Measurements from ENCODE around the gene SSH2. TPM values are rescaled to one million over a fixed set of nuclear protein-coding genes. Genes with fewer than 3 reads are reported as not detected.

Gene SSH2
- total RNA-seq, 1 experiment from 2014 or later: 45.1 TPM

DNA sequence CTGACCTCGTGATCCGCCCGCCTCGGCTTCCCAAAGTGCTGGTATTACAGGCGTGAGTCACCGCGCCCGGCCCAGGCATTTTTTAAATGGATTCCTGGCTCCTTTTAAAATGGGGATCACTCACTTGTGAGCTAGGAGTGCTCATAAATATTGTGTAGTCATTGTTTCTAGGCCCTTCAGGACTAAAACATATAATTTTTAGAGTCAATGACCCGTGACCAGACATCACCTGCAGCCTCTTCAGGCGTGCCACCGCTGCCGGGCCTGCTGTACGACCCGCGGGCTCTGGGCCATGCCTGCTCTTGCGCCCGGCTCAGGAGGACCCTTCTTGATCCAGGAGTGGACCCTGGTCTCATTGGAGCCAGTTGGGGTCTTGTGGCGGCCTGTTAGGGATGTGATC, 42.2 kb upstream of the SSH2 start:
- no peak overlapping the region for H3K27ac ChIP-seq
- no peaks in the 10 kb centered on the region for H3K4me1 ChIP-seq (replicated peaks; ENCODE audit: insufficient read depth)
- no TSS peak for BruUV-seq (replicated peaks)
- no peak for DNase-seq
- no peak overlapping the region for H2AFZ ChIP-seq
- no peaks in the 10 kb centered on the region for H3K27me3 ChIP-seq (ENCODE audit: insufficient read depth, low read depth)
- H4K20me1 ChIP-seq (ENCODE audit: insufficient read depth): no peaks in the 10 kb centered on the region
- ChIA-PET POLR2A (ENCODE audit: unreplicated experiment) (no interaction called here), CTCF (no interaction called here)
- no peaks in the 10 kb centered on the region for H3K36me3 ChIP-seq (ENCODE audit: low read depth)
- intact Hi-C loops (cut with micrococcal nuclease; ENCODE audit: unreplicated experiment): no loop called here
- H3K4me3 ChIP-seq: no peak overlapping the region
- no peak overlapping the region for H3K4me2 ChIP-seq
- H3K9me2 ChIP-seq (ENCODE audit: insufficient read depth): no peaks in the 10 kb centered on the region
- H3K79me2 ChIP-seq (ENCODE audit: low read depth): no peaks in the 10 kb centered on the region
- no peaks in the 10 kb centered on the region for H3K9me3 ChIP-seq (ENCODE audit: insufficient read depth, low read depth)
- no peak for TF ChIP-seq CTCF (conservative IDR thresholded peaks at IDR 0.05)
- TF ChIP-seq EZH2 (IDR thresholded peaks at IDR 0.05; ENCODE audit: low read depth): no peak
- no peaks in the 10 kb centered on the region for H3F3A ChIP-seq (ENCODE audit: insufficient read depth, low read depth)

GRCh38 chr17:29968271-29968670, 38.2 kb upstream of the SSH2 start:
- intact Hi-C loops (cut with micrococcal nuclease; ENCODE audit: unreplicated experiment): no loop called here
- CTCF ChIA-PET: no interaction called here
- H4K20me1 ChIP-seq (ENCODE audit: insufficient read depth): no peaks in the 10 kb centered on the region
- no peaks in the 10 kb centered on the region for H3K4me1 ChIP-seq (replicated peaks; ENCODE audit: insufficient read depth)
- H3K4me2 ChIP-seq: no peak overlapping the region
- H3F3A ChIP-seq (ENCODE audit: insufficient read depth, low read depth): no peaks in the 10 kb centered on the region
- no peak overlapping the region for H2AFZ ChIP-seq
- H3K27ac ChIP-seq: no peak overlapping the region
- H3K9me2 ChIP-seq (ENCODE audit: insufficient read depth): no peaks in the 10 kb centered on the region; the same call in 1 of the 2 replicates
- BruUV-seq (replicated peaks): no TSS peak
- no peak for DNase-seq
- H3K9me3 ChIP-seq (ENCODE audit: insufficient read depth, low read depth): no peaks in the 10 kb centered on the region
- H3K27me3 ChIP-seq (ENCODE audit: insufficient read depth, low read depth): no peaks in the 10 kb centered on the region
- no peaks in the 10 kb centered on the region for H3K79me2 ChIP-seq (ENCODE audit: low read depth)
- H3K4me3 ChIP-seq: no peak overlapping the region
- POLR2A ChIA-PET (ENCODE audit: unreplicated experiment): interaction anchor here (0.6 kb wide), 1 partner anchor 145 kb away, joined by 4 read pairs; no protein-coding TSS in a partner anchor
- H3K36me3 ChIP-seq (ENCODE audit: low read depth): no peaks in the 10 kb centered on the region
- TF ChIP-seq EZH2 (IDR thresholded peaks at IDR 0.05; ENCODE audit: low read depth): no peak
- no peak for TF ChIP-seq CTCF (conservative IDR thresholded peaks at IDR 0.05)

GRCh38 chr17:29962656-29963055, 32.6 kb upstream of the SSH2 start:
- ChIA-PET POLR2A (ENCODE audit: unreplicated experiment) (no interaction called here), CTCF (no interaction called here)
- TF ChIP-seq EZH2 (IDR thresholded peaks at IDR 0.05; ENCODE audit: low read depth) (no peak), CTCF (conservative IDR thresholded peaks at IDR 0.05) (no peak)
- no peaks in the 10 kb centered on the region; the same call in 1 of the 2 replicates for H3K9me2 ChIP-seq (ENCODE audit: insufficient read depth)
- no peak for DNase-seq
- H3K4me2 ChIP-seq: no peak overlapping the region
- peaks cover 6% of the 10 kb centered on the region for H3K9me3 ChIP-seq (ENCODE audit: insufficient read depth, low read depth)
- no peaks in the 10 kb centered on the region for H3K4me1 ChIP-seq (replicated peaks; ENCODE audit: insufficient read depth)
- no peak overlapping the region for H3K4me3 ChIP-seq
- H3K79me2 ChIP-seq (ENCODE audit: low read depth): no peaks in the 10 kb centered on the region
- H3K27ac ChIP-seq: no peak overlapping the region
- intact Hi-C loops (cut with micrococcal nuclease; ENCODE audit: unreplicated experiment): no loop called here
- H3K27me3 ChIP-seq (ENCODE audit: insufficient read depth, low read depth): no peaks in the 10 kb centered on the region
- no peak overlapping the region for H2AFZ ChIP-seq
- H3F3A ChIP-seq (ENCODE audit: insufficient read depth, low read depth): no peaks in the 10 kb centered on the region
- BruUV-seq (replicated peaks): no TSS peak
- H4K20me1 ChIP-seq (ENCODE audit: insufficient read depth): no peaks in the 10 kb centered on the region
- no peaks in the 10 kb centered on the region for H3K36me3 ChIP-seq (ENCODE audit: low read depth)
